ENCODE results near the gene FAM186B.

Gene FAM186B

GRCh38 chr12:49556391-49557186, 48.9 kb downstream of the FAM186B start:
- H3K27ac ChIP-seq (ENCODE audit: low read depth, low read length), result no peak overlapping the region
- H3K4me1 ChIP-seq (ENCODE audit: control insufficient read depth, insufficient read depth, low read length), result no peaks in the 10 kb centered on the region
- no peak overlapping the region for H3K9ac ChIP-seq (ENCODE audit: low read length)
- peaks cover 54% of the 10 kb centered on the region for H3K36me3 ChIP-seq (ENCODE audit: control insufficient read depth, insufficient read depth, low read length)
- no peaks in the 10 kb centered on the region for H3K9me3 ChIP-seq (ENCODE audit: control insufficient read depth, insufficient read depth, low read depth, low read length)
- H3K27me3 ChIP-seq (ENCODE audit: control insufficient read depth, insufficient read depth, low read length), result peaks cover 14% of the 10 kb centered on the region
- H3K4me3 ChIP-seq (ENCODE audit: low read depth, low read length), result no peak overlapping the region

GRCh38 chr12:49555631-49556390, 49.6 kb downstream of the FAM186B start:
- H3K9me3 ChIP-seq (ENCODE audit: control insufficient read depth, insufficient read depth, low read depth, low read length), result no peaks in the 10 kb centered on the region
- peaks cover 46% of the 10 kb centered on the region for H3K36me3 ChIP-seq (ENCODE audit: control insufficient read depth, insufficient read depth, low read length)
- peaks cover 20% of the 10 kb centered on the region for H3K27me3 ChIP-seq (ENCODE audit: control insufficient read depth, insufficient read depth, low read length)
- no peak overlapping the region for H3K4me3 ChIP-seq (ENCODE audit: low read depth, low read length)
- H3K4me1 ChIP-seq (ENCODE audit: control insufficient read depth, insufficient read depth, low read length), result no peaks in the 10 kb centered on the region
- H3K27ac ChIP-seq (ENCODE audit: low read depth, low read length), result no peak overlapping the region
- no peak overlapping the region for H3K9ac ChIP-seq (ENCODE audit: low read length)

GRCh38 chr12:49554266-49554665, 51.2 kb downstream of the FAM186B start:
- Histone ChIP-seq H3K9me3 (ENCODE audit: control insufficient read depth, insufficient read depth, low read depth, low read length) (no peaks in the 10 kb centered on the region), H3K36me3 (ENCODE audit: control insufficient read depth, insufficient read depth, low read length) (peaks cover 31% of the 10 kb centered on the region), H3K27me3 (ENCODE audit: control insufficient read depth, insufficient read depth, low read length) (peaks cover 35% of the 10 kb centered on the region), H3K9ac (ENCODE audit: low read length) (no peak overlapping the region), H3K4me3 (ENCODE audit: low read depth, low read length) (no peak overlapping the region), H3K4me1 (ENCODE audit: control insufficient read depth, insufficient read depth, low read length) (peaks cover 5% of the 10 kb centered on the region; the same call in 1 of the 2 replicates), H3K27ac (ENCODE audit: low read depth, low read length) (no peak overlapping the region)

GRCh38 chr12:49553512-49554088, 51.8 kb downstream of the FAM186B start:
- Histone ChIP-seq H3K9ac (ENCODE audit: low read length) (no peak overlapping the region), H3K27ac (ENCODE audit: low read depth, low read length) (no peak overlapping the region), H3K27me3 (ENCODE audit: control insufficient read depth, insufficient read depth, low read length) (peaks cover 42% of the 10 kb centered on the region)

GRCh38 chr12:49552899-49553298, 52.5 kb downstream of the FAM186B start:
- Histone ChIP-seq H3K9ac (ENCODE audit: low read length) (no peak overlapping the region), H3K4me3 (ENCODE audit: low read depth, low read length) (no peak overlapping the region)

More at GRCh38 chr12:49553512-49554088, 51.8 kb downstream of the FAM186B start:
- Histone ChIP-seq H3K4me3 (ENCODE audit: low read depth, low read length) (no peak overlapping the region), H3K36me3 (ENCODE audit: control insufficient read depth, insufficient read depth, low read length) (peaks cover 24% of the 10 kb centered on the region), H3K4me1 (ENCODE audit: control insufficient read depth, insufficient read depth, low read length) (peaks cover 9% of the 10 kb centered on the region), H3K9me3 (ENCODE audit: control insufficient read depth, insufficient read depth, low read depth, low read length) (no peaks in the 10 kb centered on the region)

GRCh38 chr12:49552425-49552824, 53.0 kb downstream of the FAM186B start:
- H3K4me3 ChIP-seq (ENCODE audit: low read depth, low read length), result no peak overlapping the region
- peaks cover 16% of the 10 kb centered on the region for H3K36me3 ChIP-seq (ENCODE audit: control insufficient read depth, insufficient read depth, low read length)
- H3K9me3 ChIP-seq (ENCODE audit: control insufficient read depth, insufficient read depth, low read depth, low read length), result no peaks in the 10 kb centered on the region
- peaks cover 54% of the 10 kb centered on the region for H3K27me3 ChIP-seq (ENCODE audit: control insufficient read depth, insufficient read depth, low read length)
- no peak overlapping the region for H3K27ac ChIP-seq (ENCODE audit: low read depth, low read length)
- peaks cover 9% of the 10 kb centered on the region for H3K4me1 ChIP-seq (ENCODE audit: control insufficient read depth, insufficient read depth, low read length)
- H3K9ac ChIP-seq (ENCODE audit: low read length), result no peak overlapping the region

More at GRCh38 chr12:49552899-49553298, 52.5 kb downstream of the FAM186B start:
- H3K4me1 ChIP-seq (ENCODE audit: control insufficient read depth, insufficient read depth, low read length), result peaks cover 9% of the 10 kb centered on the region
- H3K27ac ChIP-seq (ENCODE audit: low read depth, low read length), result no peak overlapping the region
- peaks cover 19% of the 10 kb centered on the region for H3K36me3 ChIP-seq (ENCODE audit: control insufficient read depth, insufficient read depth, low read length)
- H3K27me3 ChIP-seq (ENCODE audit: control insufficient read depth, insufficient read depth, low read length), result peaks cover 49% of the 10 kb centered on the region
- H3K9me3 ChIP-seq (ENCODE audit: control insufficient read depth, insufficient read depth, low read depth, low read length), result no peaks in the 10 kb centered on the region

GRCh38 chr12:49552014-49552413, 53.4 kb downstream of the FAM186B start:
- Histone ChIP-seq H3K9ac (ENCODE audit: low read length) (no peak overlapping the region), H3K27me3 (ENCODE audit: control insufficient read depth, insufficient read depth, low read length) (peaks cover 58% of the 10 kb centered on the region), H3K27ac (ENCODE audit: low read depth, low read length) (no peak overlapping the region), H3K4me3 (ENCODE audit: low read depth, low read length) (no peak overlapping the region), H3K36me3 (ENCODE audit: control insufficient read depth, insufficient read depth, low read length) (peaks cover 12% of the 10 kb centered on the region), H3K4me1 (ENCODE audit: control insufficient read depth, insufficient read depth, low read length) (peaks cover 9% of the 10 kb centered on the region), H3K9me3 (ENCODE audit: control insufficient read depth, insufficient read depth, low read depth, low read length) (no peaks in the 10 kb centered on the region)

- no peak overlapping the region for H3K4me3 ChIP-seq (ENCODE audit: low read depth, low read length)
- H3K9ac ChIP-seq (ENCODE audit: low read length), result no peak overlapping the region
- peaks cover under 1% of the 10 kb centered on the region; the same call in 1 of the 2 replicates for H3K36me3 ChIP-seq (ENCODE audit: control insufficient read depth, insufficient read depth, low read length)
- peaks cover 68% of the 10 kb centered on the region for H3K27me3 ChIP-seq (ENCODE audit: control insufficient read depth, insufficient read depth, low read length)
- H3K27ac ChIP-seq (ENCODE audit: low read depth, low read length), result no peak overlapping the region
- no peaks in the 10 kb centered on the region for H3K9me3 ChIP-seq (ENCODE audit: control insufficient read depth, insufficient read depth, low read depth, low read length)
- H3K4me1 ChIP-seq (ENCODE audit: control insufficient read depth, insufficient read depth, low read length), result peaks cover 9% of the 10 kb centered on the region
Observed at GRCh38 chr12:49550693-49551252, 54.7 kb downstream of the FAM186B start.

- no peak overlapping the region for H3K9ac ChIP-seq (ENCODE audit: low read length)
- no peaks in the 10 kb centered on the region for H3K9me3 ChIP-seq (ENCODE audit: control insufficient read depth, insufficient read depth, low read depth, low read length)
- H3K4me3 ChIP-seq (ENCODE audit: low read depth, low read length), result no peak overlapping the region
- peaks cover 75% of the 10 kb centered on the region for H3K27me3 ChIP-seq (ENCODE audit: control insufficient read depth, insufficient read depth, low read length)
- H3K4me1 ChIP-seq (ENCODE audit: control insufficient read depth, insufficient read depth, low read length), result peaks cover 9% of the 10 kb centered on the region
- H3K27ac ChIP-seq (ENCODE audit: low read depth, low read length), result no peak overlapping the region
- no peaks in the 10 kb centered on the region for H3K36me3 ChIP-seq (ENCODE audit: control insufficient read depth, insufficient read depth, low read length)
Observed at GRCh38 chr12:49549735-49550692, 55.4 kb downstream of the FAM186B start.

All from HUES6 (cell line).